Body of pancreas (tissue), 4 donors: Measurements from ENCODE around the gene PCNX1.

Source experiments
- POLR2A ChIP-seq, 3 donors: fragments of 450-650 bp; IDR thresholded peaks; one replicate each; pipeline ENCODE4 v1.6.1; 2016; ENCODE audit warnings: antibody characterized with exemption in 3 of 3, mild to moderate bottlenecking in 2 of 3
- TF ChIP-seq, protein P1 (sequence below), 7 experiments: fragments of 450-650 bp in 4 of 7; fragments of 200-600 bp in 3 of 7; sonication (generic) in 3 of 7; IDR thresholded peaks; one replicate each; pipeline ENCODE4 v1.5.1; 2016 to 2019; ENCODE audit warnings: antibody characterized with exemption in 7 of 7

DNA sequence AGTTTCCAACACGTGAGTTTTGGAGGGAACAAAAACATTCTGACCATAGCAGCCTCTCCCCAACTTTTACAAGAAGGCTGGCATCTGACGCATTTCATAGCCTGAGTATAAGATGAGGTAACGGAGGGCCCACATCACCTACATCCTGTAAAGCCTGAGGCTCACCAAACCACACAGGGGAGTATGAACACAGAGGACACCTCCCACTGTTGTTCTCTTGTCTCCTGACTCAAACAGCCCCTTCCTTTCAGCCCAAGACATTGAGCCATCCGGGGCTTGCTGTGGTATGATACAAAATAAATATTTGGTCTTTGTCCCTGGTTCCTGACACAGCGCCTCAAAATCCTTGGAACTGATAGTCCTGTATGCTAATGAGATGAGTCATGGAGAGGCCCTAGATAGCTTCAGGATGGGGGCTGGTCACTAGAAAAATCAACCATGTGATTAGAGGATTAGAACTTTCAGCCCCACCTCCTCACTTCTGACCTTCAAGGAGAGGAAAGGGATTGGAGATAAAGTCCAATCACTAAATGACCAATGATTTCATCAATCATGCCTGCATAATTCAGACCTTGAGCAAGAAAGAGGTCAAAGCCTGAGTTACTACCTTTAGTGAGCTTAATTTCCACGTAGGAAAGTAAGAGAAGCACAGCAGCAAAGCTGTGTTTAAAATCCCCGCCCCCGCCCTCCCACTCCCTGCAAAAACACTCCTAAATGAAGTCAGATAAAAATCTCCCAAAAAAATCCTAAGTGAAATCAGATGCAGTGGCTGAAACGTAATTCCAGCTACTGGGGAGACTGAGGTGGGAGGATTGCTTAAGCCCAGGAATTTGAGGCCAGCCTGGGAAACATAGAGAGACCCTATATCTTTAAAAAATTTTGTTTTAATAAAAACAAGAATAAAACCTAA, 236.4 kb downstream of the PCNX1 start:
- TF ChIP-seq, protein P1, sequence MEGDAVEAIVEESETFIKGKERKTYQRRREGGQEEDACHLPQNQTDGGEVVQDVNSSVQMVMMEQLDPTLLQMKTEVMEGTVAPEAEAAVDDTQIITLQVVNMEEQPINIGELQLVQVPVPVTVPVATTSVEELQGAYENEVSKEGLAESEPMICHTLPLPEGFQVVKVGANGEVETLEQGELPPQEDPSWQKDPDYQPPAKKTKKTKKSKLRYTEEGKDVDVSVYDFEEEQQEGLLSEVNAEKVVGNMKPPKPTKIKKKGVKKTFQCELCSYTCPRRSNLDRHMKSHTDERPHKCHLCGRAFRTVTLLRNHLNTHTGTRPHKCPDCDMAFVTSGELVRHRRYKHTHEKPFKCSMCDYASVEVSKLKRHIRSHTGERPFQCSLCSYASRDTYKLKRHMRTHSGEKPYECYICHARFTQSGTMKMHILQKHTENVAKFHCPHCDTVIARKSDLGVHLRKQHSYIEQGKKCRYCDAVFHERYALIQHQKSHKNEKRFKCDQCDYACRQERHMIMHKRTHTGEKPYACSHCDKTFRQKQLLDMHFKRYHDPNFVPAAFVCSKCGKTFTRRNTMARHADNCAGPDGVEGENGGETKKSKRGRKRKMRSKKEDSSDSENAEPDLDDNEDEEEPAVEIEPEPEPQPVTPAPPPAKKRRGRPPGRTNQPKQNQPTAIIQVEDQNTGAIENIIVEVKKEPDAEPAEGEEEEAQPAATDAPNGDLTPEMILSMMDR (IDR thresholded peaks at IDR 0.05), result no peak
- no peak for TF ChIP-seq POLR2A (IDR thresholded peaks at IDR 0.05)
